ENCODE data around the gene SPX. TPM values are rescaled to one million over a fixed set of nuclear protein-coding genes. Genes with fewer than 3 reads are reported as not detected.

SPX gene
- polyA plus RNA-seq, 1 of the 3 experiments (the other 2 are of a cell fraction), result not detected

GRCh38 chr12:21543151-21543550 is 17.1 kb downstream of the SPX start (continued):
- TF ChIP-seq RAD21 (IDR thresholded peaks at IDR 0.05; ENCODE audit: low read length) (no peak), YY1 (IDR thresholded peaks at IDR 0.05; ENCODE audit: low read depth) (no peak), EZH2phosphoT487 (IDR thresholded peaks at IDR 0.05; ENCODE audit: borderline replicate concordance, low read depth) (no peak), FOXM1 (IDR thresholded peaks at IDR 0.05; ENCODE audit: low read depth) (no peak), FOXJ3 (CRISPR knock-in tag; IDR thresholded peaks at IDR 0.05) (no peak), PBX3 (IDR thresholded peaks at IDR 0.05) (no peak)

- H4K20me1 ChIP-seq (ENCODE audit: insufficient read depth), result no peaks in the 10 kb centered on the region
- H3K79me2 ChIP-seq (ENCODE audit: insufficient read depth), result no peaks in the 10 kb centered on the region
- TF ChIP-seq ELF1 (IDR thresholded peaks at IDR 0.05) (no peak), MEF2A (IDR thresholded peaks at IDR 0.05; ENCODE audit: borderline replicate concordance, low read depth) (no peak)
- no peak overlapping the region for H3K4me3 ChIP-seq (ENCODE audit: low read depth in 2 of 2, low read length in 1 of 2)
- WGBS (ENCODE audit: low lambda C conversion rate), result 18% methylated on average over 2 of the region's 2 CpGs
- H3K4me1 ChIP-seq (ENCODE audit: control insufficient read depth in 1 of 2, insufficient read depth in 2 of 2, low read depth in 1 of 2, low read length in 1 of 2), result no peaks in the 10 kb centered on the region
- CTCF ChIA-PET, result no interaction called here
- peaks cover 9% of the 10 kb centered on the region; the same call in 1 of the 2 replicates for H3K27me3 ChIP-seq (ENCODE audit: insufficient read depth)
- H3F3A ChIP-seq (replicated peaks; ENCODE audit: insufficient read depth), result no peaks in the 10 kb centered on the region
- H3K9me3 ChIP-seq, result no peaks in the 10 kb centered on the region
- DNase-seq, result no peak
- H3K9me2 ChIP-seq, result no peaks in the 10 kb centered on the region
- H3K27ac ChIP-seq (ENCODE audit: low read depth in 2 of 2, low read length in 1 of 2), result no peak overlapping the region
- no peaks in the 10 kb centered on the region for H3K36me3 ChIP-seq (replicated peaks in 1 of 2; ENCODE audit: control insufficient read depth in 1 of 2, insufficient read depth in 2 of 2, low read length in 1 of 2)
- no peak overlapping the region for H3K4me2 ChIP-seq
- POLR2A ChIA-PET, result no interaction called here
- H2AFZ ChIP-seq (ENCODE audit: low read depth), result no peak overlapping the region
- H3K9ac ChIP-seq, result no peak overlapping the region
Observed at GRCh38 chr12:21545557-21545956, 19.5 kb downstream of the SPX start.

GRCh38 chr12:21546716-21547115 is 20.6 kb downstream of the SPX start:
- Histone ChIP-seq H4K20me1 (ENCODE audit: insufficient read depth) (no peaks in the 10 kb centered on the region), H3K4me3 (ENCODE audit: low read depth in 2 of 2, low read length in 1 of 2) (no peak overlapping the region), H2AFZ (ENCODE audit: low read depth) (no peak overlapping the region), H3K79me2 (ENCODE audit: insufficient read depth) (no peaks in the 10 kb centered on the region), H3K9me3 (no peaks in the 10 kb centered on the region), H3F3A (replicated peaks; ENCODE audit: insufficient read depth) (no peaks in the 10 kb centered on the region), H3K9ac (no peak overlapping the region), H3K9me2 (no peaks in the 10 kb centered on the region), H3K36me3 (replicated peaks in 1 of 2; ENCODE audit: control insufficient read depth in 1 of 2, insufficient read depth in 2 of 2, low read length in 1 of 2) (no peaks in the 10 kb centered on the region), H3K4me2 (no peak overlapping the region), H3K27ac (ENCODE audit: low read depth in 2 of 2, low read length in 1 of 2) (no peak overlapping the region), H3K27me3 (ENCODE audit: insufficient read depth) (peaks cover 9% of the 10 kb centered on the region; the same call in 1 of the 2 replicates), H3K4me1 (ENCODE audit: control insufficient read depth in 1 of 2, insufficient read depth in 2 of 2, low read depth in 1 of 2, low read length in 1 of 2) (no peaks in the 10 kb centered on the region)
- CTCF ChIA-PET, result no interaction called here
- TF ChIP-seq GATA2 (CRISPR knock-in tag; IDR thresholded peaks at IDR 0.05) (no peak), GABPA (IDR thresholded peaks at IDR 0.05; ENCODE audit: low read depth) (no peak), RFX5 (IDR thresholded peaks at IDR 0.05; ENCODE audit: low read length) (no peak), RAD21 (IDR thresholded peaks at IDR 0.05; ENCODE audit: low read length) (no peak)
- no peak for DNase-seq
- whole genome bisulfite sequencing (ENCODE audit: low lambda C conversion rate), result 0% methylated on average over 1 of the region's 1 CpG
- POLR2A ChIA-PET, result no interaction called here

- POLR2A ChIA-PET, result no interaction called here
- Histone ChIP-seq H3K79me2 (ENCODE audit: insufficient read depth) (no peaks in the 10 kb centered on the region), H3K9ac (no peak overlapping the region), H3K9me2 (no peaks in the 10 kb centered on the region), H3K27ac (ENCODE audit: low read depth in 2 of 2, low read length in 1 of 2) (no peak overlapping the region), H3K4me1 (ENCODE audit: control insufficient read depth in 1 of 2, insufficient read depth in 2 of 2, low read depth in 1 of 2, low read length in 1 of 2) (no peaks in the 10 kb centered on the region), H3F3A (replicated peaks; ENCODE audit: insufficient read depth) (no peaks in the 10 kb centered on the region), H2AFZ (ENCODE audit: low read depth) (no peak overlapping the region), H3K9me3 (no peaks in the 10 kb centered on the region), H4K20me1 (ENCODE audit: insufficient read depth) (no peaks in the 10 kb centered on the region), H3K27me3 (ENCODE audit: insufficient read depth) (peaks cover 8% of the 10 kb centered on the region; the same call in 1 of the 2 replicates), H3K4me2 (no peak overlapping the region), H3K4me3 (ENCODE audit: low read depth in 2 of 2, low read length in 1 of 2) (no peak overlapping the region), H3K36me3 (replicated peaks in 1 of 2; ENCODE audit: control insufficient read depth in 1 of 2, insufficient read depth in 2 of 2, low read length in 1 of 2) (no peaks in the 10 kb centered on the region)
- CTCF ChIA-PET, result no interaction called here
- no peak for DNase-seq
- WGBS (ENCODE audit: low lambda C conversion rate), result 11% methylated on average over 1 of the region's 1 CpG
- TF ChIP-seq CTCF (IDR thresholded peaks at IDR 0.05) (no peak), USF2 (IDR thresholded peaks at IDR 0.05; ENCODE audit: borderline replicate concordance, low read depth, low read length) (no peak), JUND (IDR thresholded peaks at IDR 0.05) (no peak), USF1 (IDR thresholded peaks at IDR 0.05; ENCODE audit: borderline replicate concordance, low read depth) (no peak)
Observed at GRCh38 chr12:21547437-21547836, 21.3 kb downstream of the SPX start.

Measured in SK-N-SH (cell line).